Activated T-helper 2 cell treated with anti-CD3 and anti-CD28 coated beads, Interferon-gamma antibody, Interleukin-2, Interleukin-4, amounts not matched to agents 10 μg/mL and 5 μg/mL and 100 μg/mL, durations not matched to agents 14 hours and 24 hours and 36 hours (primary cell): ENCODE data around the gene INSYN2B. TPM values are rescaled to one million over a fixed set of nuclear protein-coding genes. Genes with fewer than 3 reads are reported as not detected.

Source experiments
- DNase-seq: peaks from one replicate; pipeline ENCODE4 v3.0.0; 2021; ENCODE audit warnings: low spot score
- H3K27ac Mint-ChIP-seq: one replicate; pipeline ENCODE4 v1.8.0; 2021; ENCODE audit warnings: mixed read lengths
- H3K27me3 Mint-ChIP-seq: one replicate; pipeline ENCODE4 v1.8.0; 2021; ENCODE audit warnings: low read depth, mixed read lengths
- H3K36me3 Mint-ChIP-seq: one replicate; pipeline ENCODE4 v1.8.0; 2021; ENCODE audit warnings: low read depth, mixed read lengths
- H3K4me1 Mint-ChIP-seq: one replicate; pipeline ENCODE4 v1.8.0; 2021; ENCODE audit warnings: low read depth, mixed read lengths
- H3K4me3 Mint-ChIP-seq: one replicate; pipeline ENCODE4 v1.8.0; 2021; ENCODE audit warnings: low read depth, mild to moderate bottlenecking, moderate library complexity, mixed read lengths
- H3K9me3 Mint-ChIP-seq: one replicate; pipeline ENCODE4 v1.8.0; 2021; ENCODE audit warnings: mixed read lengths
- intact Hi-C: fragments of 100-400 bp; cut with micrococcal nuclease; formaldehyde crosslinking; loops from one replicate; pipeline ENCODE4 v1.15.1; 2023
- total RNA-seq: library from RNA; stranded (reverse); gene quantifications from 2 replicates; pipeline ENCODE4 v1.2.3, GENCODE V29; 2022

The INSYN2B gene
- total RNA-seq, 1 donor from 2014 or later, result not detected

DNA sequence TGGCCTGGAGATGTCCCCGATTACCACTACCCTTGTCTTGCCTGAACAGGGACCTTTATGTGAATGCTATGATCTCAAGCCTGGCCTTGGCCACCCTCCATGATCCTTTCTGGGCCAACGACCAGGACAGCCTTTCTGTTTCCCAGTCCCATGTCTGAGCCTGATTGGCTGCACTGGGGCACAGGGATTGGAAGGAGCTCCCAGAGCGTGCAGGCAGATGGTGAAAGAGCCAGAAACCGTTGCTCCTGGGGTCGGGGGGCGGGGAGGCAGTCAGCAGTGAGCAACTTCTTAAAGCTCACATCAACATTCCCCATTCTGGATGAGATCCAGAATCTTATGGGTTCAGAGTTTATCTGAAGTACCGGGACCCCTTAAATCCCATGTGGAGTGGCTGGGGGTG is 84.4 kb downstream of the INSYN2B start:
- H3K4me3 Mint-ChIP-seq, result no peak overlapping the region
- H3K9me3 Mint-ChIP-seq, result no peaks in the 10 kb centered on the region
- no peak for DNase-seq
- H3K27ac Mint-ChIP-seq, result peak overlapping the region; percentile 4
- peaks cover 3% of the 10 kb centered on the region for H3K4me1 Mint-ChIP-seq
- intact Hi-C loops, result no loop called here
- no peaks in the 10 kb centered on the region for H3K27me3 Mint-ChIP-seq
- peaks cover 35% of the 10 kb centered on the region for H3K36me3 Mint-ChIP-seq

DNA sequence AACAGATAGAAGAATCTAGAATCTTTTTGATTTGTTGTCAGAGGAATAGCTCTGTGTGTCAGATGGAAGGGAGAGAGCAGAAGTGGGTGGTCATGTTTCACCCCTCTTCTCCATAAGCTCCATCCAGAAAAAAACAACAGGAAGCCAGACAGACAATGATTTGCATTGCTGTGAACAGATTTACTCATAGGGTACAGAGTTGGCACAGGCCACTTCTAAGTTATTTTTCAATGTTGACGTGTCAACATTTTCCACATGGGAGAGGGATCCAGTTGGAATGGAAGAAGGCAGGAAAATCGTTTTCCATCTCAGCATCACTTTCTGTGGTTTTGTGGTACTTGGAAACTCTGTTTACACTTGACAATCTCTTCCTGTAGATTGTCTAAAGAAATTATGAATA is 86.7 kb downstream of the INSYN2B start:
- Mint-ChIP-seq H3K27me3 (no peaks in the 10 kb centered on the region), H3K9me3 (no peaks in the 10 kb centered on the region), H3K36me3 (peaks cover 16% of the 10 kb centered on the region), H3K4me1 (peaks cover 2% of the 10 kb centered on the region), H3K4me3 (no peak overlapping the region), H3K27ac (no peak overlapping the region)
- intact Hi-C loops, result no loop called here
- DNase-seq, result no peak

DNA sequence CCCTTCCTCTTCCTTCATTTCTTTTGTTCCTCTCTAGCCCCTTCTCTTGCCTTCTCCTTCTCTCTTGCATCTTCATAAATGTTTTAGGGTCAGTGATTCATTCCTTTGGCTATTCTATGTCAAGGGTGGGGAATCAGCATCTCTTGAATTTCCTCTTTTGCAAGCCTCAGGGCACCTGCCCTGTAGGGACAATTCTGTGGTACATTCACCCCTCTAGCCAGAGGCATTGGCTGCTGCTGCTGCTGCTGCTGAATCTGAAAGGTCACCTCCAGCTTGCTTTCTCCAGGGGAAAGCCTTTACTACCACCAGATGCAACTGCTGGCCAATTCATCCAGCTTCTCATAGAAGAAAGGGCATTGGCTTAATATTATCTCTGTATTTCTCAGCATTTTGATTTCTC is 87.3 kb downstream of the INSYN2B start:
- H3K27me3 Mint-ChIP-seq, result no peaks in the 10 kb centered on the region
- H3K36me3 Mint-ChIP-seq, result peaks cover 12% of the 10 kb centered on the region
- H3K9me3 Mint-ChIP-seq, result no peaks in the 10 kb centered on the region

DNA sequence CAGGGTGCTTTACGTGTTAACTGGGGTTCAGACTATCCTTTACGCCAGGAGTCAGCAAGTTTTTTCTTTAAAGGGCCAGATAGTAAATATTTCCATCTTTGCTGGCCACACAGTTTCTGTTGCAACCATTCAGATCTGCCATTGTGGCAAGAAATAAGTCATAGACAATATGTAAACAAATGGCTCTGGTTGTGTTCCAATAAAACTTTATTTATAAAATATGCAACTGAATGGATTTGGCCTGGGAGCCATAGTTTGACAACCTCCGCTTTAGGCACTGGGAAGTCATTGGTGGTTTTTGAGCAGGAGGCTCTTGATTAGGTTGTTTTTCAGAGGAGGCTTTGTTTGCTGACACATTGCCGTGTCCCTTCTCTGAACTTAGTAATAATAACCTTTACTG is 90.7 kb downstream of the INSYN2B start:
- Mint-ChIP-seq H3K9me3 (no peaks in the 10 kb centered on the region), H3K36me3 (no peaks in the 10 kb centered on the region), H3K27ac (no peak overlapping the region), H3K27me3 (no peaks in the 10 kb centered on the region), H3K4me3 (no peak overlapping the region), H3K4me1 (peaks cover 2% of the 10 kb centered on the region)
- no peak for DNase-seq
- intact Hi-C loops, result no loop called here

More for the DNA sequence above, 87.3 kb downstream of the INSYN2B start:
- Mint-ChIP-seq H3K4me3 (no peak overlapping the region), H3K4me1 (peaks cover 2% of the 10 kb centered on the region), H3K27ac (peak overlapping the region; percentile 17)
- intact Hi-C loops, result no loop called here
- no peak for DNase-seq

DNA sequence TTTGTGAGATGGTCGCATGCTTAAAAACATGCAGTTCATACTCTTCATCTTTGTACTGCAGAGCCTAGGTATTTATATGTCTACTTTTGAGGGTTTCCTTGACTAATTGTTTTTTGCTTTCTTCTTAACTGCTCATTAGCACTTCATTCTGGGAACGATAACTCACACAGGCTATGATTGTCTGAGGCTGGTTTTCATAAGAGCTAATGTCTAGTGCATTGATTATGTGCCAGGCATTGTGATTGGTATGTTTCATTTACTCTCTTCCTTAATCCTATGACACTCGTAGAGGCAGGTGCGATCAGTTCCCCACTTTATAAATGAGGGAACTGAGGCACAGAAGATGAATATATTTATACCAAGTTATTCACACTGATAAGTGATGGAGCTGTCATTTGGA is 93.6 kb downstream of the INSYN2B start:
- Mint-ChIP-seq H3K36me3 (peaks cover 5% of the 10 kb centered on the region), H3K4me1 (no peaks in the 10 kb centered on the region), H3K9me3 (no peaks in the 10 kb centered on the region), H3K27ac (no peak overlapping the region), H3K4me3 (no peak overlapping the region), H3K27me3 (no peaks in the 10 kb centered on the region)
- DNase-seq, result no peak
- intact Hi-C loops, result no loop called here

DNA sequence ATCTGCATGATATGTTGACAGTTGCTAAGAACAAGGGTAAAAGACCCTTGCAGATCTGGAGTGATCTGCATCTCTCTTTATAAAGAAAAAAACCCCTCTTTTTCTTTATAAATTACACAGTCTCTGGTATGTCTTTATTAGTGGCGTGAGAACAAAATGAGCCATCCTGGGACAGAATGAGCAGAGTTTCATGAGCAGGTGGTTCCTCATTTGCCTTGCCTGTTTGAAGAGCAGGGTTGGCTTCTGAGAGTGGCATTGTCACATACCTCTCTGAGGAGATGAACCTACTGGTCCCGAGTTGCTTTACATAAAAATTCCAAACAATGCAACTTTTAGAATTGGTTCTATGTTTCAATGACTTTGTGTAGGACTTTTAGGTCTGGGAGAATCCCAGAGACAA is 94.3 kb downstream of the INSYN2B start:
- intact Hi-C loops, result no loop called here
- H3K9me3 Mint-ChIP-seq, result no peaks in the 10 kb centered on the region
- H3K36me3 Mint-ChIP-seq, result peaks cover 5% of the 10 kb centered on the region
- no peaks in the 10 kb centered on the region for H3K27me3 Mint-ChIP-seq
- no peaks in the 10 kb centered on the region for H3K4me1 Mint-ChIP-seq
- DNase-seq, result no peak
- H3K4me3 Mint-ChIP-seq, result no peak overlapping the region
- no peak overlapping the region for H3K27ac Mint-ChIP-seq

DNA sequence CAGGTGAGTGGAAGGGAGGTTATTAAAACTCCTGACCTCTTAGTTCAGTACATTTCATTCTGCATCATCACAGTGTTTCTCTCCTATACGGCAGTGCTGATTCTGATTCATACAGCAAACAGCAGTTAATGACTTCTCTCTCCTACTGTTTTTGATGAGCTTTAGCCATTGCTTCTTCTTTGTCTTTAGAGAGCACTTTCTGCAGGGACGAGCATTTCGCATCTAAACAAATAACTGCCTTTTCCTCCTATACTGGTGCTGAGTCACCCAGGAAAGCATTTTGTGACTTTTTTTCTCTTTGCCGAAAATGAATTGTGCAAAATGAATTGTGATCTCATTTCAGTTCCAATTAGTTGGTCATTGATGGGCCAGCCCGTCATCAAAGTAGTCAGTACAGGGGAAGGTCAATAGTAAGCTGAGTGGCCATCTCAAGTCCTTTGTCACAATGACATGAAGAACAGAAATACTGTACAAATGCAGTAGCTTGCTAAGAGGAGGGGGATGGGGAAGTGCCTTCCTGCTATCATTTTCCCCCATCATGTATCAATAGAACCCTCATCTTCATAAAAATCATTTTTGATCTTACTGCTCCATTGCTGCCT is 98.5 kb downstream of the INSYN2B start:
- no peak for DNase-seq
- intact Hi-C loops, result no loop called here
- Mint-ChIP-seq H3K27ac (no peak overlapping the region), H3K4me3 (no peak overlapping the region), H3K4me1 (no peaks in the 10 kb centered on the region), H3K36me3 (peaks cover 27% of the 10 kb centered on the region), H3K9me3 (no peaks in the 10 kb centered on the region), H3K27me3 (no peaks in the 10 kb centered on the region)

DNA sequence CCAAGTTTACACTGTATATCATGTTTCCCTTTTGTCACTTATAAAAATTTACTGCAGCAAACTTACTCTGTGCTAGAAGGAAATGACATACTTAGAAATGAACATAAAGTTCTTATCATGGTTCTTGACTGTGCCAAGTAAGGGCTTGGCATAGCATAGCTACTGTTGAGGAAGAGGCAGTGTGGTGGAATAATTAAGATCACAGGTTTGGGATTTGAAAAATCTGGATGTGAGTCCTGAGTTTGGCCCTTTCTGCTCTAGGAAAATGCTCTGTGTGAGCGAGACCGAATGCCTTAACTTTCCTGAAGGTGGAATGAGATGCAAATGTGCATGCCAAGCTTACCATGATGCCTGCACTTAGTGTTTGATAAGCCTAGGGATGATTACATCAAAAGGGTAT is 99.5 kb downstream of the INSYN2B start:
- intact Hi-C loops, result no loop called here
- DNase-seq, result no peak
- Mint-ChIP-seq H3K9me3 (no peaks in the 10 kb centered on the region), H3K36me3 (peaks cover 28% of the 10 kb centered on the region), H3K27me3 (no peaks in the 10 kb centered on the region), H3K4me3 (no peak overlapping the region), H3K4me1 (peaks cover 4% of the 10 kb centered on the region), H3K27ac (no peak overlapping the region)

DNA sequence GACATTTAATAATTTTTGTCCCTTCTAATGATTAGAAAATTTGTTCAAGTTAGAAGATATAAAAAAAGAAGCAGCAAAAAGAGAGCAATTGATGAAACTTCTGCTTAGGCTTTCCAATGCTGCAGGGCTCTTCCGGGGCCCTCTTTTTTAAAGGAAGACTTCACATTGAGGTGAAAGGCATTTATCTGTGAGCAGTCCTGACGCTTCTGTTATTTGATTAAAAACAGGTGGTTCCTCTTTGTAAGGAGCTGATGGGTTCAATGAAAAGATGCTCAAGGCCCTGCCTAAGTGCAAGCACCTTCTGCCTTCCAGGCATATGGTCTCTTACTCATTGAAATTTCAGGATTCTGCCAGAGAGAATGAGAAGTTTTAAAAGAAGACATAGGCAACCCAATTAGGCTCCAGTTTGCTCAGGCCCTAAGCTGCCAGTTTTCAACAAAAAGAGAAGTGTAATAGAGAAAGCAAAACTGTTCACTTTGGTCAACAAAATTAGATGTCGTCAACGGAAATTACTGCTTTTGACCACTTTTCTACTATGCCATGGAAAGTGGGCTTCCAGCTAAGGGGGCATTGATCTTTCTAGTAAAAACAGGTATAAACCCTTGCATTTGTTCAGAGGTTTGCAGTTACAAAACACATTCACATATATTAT is 100.2 kb downstream of the INSYN2B start:
- H3K4me3 Mint-ChIP-seq, result no peak overlapping the region
- intact Hi-C loops, result no loop called here
- DNase-seq, result no peak
- peaks cover 4% of the 10 kb centered on the region for H3K4me1 Mint-ChIP-seq
- peaks cover 33% of the 10 kb centered on the region for H3K36me3 Mint-ChIP-seq
- H3K27ac Mint-ChIP-seq, result no peak overlapping the region
- no peaks in the 10 kb centered on the region for H3K9me3 Mint-ChIP-seq
- H3K27me3 Mint-ChIP-seq, result no peaks in the 10 kb centered on the region

DNA sequence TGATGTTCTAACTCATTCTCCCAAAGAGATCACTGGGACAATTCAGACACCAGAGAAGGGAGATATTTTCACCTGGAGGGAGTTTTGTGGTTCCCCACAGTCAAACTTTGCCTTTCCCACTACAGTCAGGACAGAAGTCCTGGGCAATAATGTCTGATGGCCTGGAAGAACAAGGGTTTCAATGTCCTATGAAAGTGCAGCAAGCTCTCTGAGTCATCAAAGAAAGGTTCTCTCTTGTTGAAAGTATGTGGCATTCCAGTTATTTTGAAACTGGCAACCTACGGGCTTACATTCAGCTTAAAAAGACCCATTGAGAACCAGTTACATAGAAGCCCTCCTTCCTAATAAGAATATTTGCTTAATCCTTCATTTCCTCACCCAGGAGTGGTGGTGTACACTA is 103.9 kb downstream of the INSYN2B start:
- intact Hi-C loops, result no loop called here
- H3K4me3 Mint-ChIP-seq, result no peak overlapping the region
- H3K4me1 Mint-ChIP-seq, result peaks cover 6% of the 10 kb centered on the region
- H3K27ac Mint-ChIP-seq, result no peak overlapping the region
- H3K27me3 Mint-ChIP-seq, result no peaks in the 10 kb centered on the region
- H3K9me3 Mint-ChIP-seq, result no peaks in the 10 kb centered on the region
- DNase-seq, result no peak
- peaks cover 34% of the 10 kb centered on the region for H3K36me3 Mint-ChIP-seq

DNA sequence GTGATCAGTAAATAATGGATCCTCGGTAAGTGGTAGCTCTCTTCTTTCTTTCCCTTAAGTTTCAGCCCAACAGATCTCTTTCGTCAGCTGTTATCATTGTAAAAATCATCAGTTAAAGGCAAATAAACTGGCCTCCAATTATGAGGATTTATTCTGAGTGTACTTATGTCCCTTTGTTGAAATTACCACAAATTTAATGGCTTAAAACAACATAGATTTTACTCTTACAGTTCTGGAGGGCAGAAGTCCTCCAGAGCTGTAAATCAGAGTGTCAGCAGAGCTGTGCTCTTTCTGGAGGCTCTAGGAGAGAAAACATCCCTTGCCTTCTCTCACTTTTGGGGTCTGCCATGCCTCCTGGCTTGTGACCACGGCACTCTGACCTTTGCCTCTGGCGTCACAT is 104.6 kb downstream of the INSYN2B start:
- H3K36me3 Mint-ChIP-seq, result peaks cover 34% of the 10 kb centered on the region
- no peak for DNase-seq
- intact Hi-C loops, result no loop called here
- H3K27ac Mint-ChIP-seq, result no peak overlapping the region
- no peaks in the 10 kb centered on the region for H3K27me3 Mint-ChIP-seq
- no peaks in the 10 kb centered on the region for H3K9me3 Mint-ChIP-seq
- no peak overlapping the region for H3K4me3 Mint-ChIP-seq
- H3K4me1 Mint-ChIP-seq, result peaks cover 6% of the 10 kb centered on the region

DNA sequence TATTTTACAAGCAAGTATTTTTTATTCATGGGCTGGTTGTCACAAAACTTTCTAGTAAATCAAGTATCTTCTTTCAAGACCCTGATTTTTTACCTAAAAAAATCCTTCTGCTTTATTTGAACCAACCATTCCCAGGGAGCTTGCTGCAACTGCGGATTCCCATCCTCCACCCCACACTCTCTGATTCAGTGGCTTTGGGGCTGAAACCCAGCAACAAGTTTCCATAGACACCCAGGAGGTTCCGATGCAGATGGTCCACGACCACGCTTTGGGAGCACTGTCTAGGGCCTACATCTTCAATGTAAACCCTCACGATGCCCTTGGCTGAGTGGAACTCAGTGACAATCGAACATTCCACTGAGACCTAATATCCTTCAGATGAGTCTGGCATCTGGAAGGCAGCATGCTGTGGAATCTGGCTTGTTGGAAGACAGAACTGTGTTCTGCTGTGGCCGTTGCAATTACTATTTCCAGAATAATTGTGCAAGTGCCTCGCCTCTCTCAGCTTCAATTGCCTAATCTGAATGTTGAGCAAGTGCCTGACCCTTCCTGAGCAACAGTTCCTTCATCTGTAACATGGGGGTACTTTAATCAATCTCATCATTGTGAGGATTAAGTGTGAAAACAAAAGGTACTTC is 105.1 kb downstream of the INSYN2B start:
- intact Hi-C loops, result no loop called here

DNA sequence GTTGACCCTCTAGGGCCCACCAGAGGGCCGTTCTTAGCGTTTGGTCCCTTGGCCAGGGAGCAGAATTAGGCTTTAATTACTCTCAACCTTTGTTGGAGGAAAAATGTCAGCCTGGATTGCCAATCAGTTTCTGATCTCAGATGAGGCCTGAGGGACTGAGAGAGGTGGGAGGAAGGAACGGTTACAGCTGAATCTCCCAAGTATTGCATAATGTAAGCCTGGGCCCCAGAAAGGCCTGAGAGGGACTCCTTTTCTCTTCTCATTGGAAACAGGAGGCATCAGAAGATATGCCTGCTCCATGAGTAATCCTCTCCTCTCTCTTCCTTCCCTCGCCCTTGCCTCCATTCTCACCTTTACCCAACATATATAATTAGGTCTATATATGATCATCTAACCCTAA is 105.7 kb downstream of the INSYN2B start:
- Mint-ChIP-seq H3K27ac (no peak overlapping the region), H3K36me3 (peaks cover 30% of the 10 kb centered on the region), H3K4me3 (no peak overlapping the region), H3K9me3 (no peaks in the 10 kb centered on the region), H3K27me3 (no peaks in the 10 kb centered on the region), H3K4me1 (peaks cover 9% of the 10 kb centered on the region)
- intact Hi-C loops, result no loop called here
- DNase-seq, result no peak

More for the DNA sequence above, 105.1 kb downstream of the INSYN2B start:
- Mint-ChIP-seq H3K4me3 (no peak overlapping the region), H3K4me1 (peaks cover 6% of the 10 kb centered on the region), H3K36me3 (peaks cover 34% of the 10 kb centered on the region), H3K27me3 (no peaks in the 10 kb centered on the region), H3K9me3 (no peaks in the 10 kb centered on the region), H3K27ac (no peak overlapping the region)
- no peak for DNase-seq
